ENCODE results near the gene ORC5.

DNA sequence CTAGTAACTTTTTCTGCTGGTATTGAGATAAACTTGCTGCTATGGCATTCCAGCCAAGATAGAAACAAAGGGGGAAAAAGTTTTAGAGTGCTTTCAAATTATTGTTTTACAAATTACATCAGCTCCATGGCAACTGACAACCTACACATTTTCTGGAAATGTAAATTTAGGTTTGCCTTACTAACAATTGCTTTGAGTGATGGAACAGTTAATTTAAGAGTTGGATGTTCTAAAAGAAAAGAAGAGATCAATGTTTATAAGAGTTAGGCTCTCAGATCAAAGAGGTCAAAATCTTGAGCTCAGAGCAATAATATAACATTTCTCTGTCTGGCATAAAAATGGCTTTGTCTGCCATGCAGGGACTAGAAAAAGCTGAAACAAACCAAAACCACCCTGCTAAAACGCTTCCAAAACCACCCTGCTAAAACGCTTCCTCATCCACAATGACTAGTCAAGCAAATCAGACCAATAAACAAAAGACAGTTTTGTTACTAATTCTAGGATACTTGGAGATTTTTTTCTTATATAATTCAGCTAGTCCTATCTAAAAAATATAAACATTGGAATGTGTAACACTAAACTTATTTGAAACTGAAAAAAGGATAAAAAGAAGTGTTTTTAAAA, 32.3 kb downstream of the ORC5 start:
- TF ChIP-seq POLR2A (IDR thresholded peaks at IDR 0.05) (no peak), EP300 (IDR thresholded peaks at IDR 0.05) (no peak)
- TF ChIP-seq, protein P1, sequence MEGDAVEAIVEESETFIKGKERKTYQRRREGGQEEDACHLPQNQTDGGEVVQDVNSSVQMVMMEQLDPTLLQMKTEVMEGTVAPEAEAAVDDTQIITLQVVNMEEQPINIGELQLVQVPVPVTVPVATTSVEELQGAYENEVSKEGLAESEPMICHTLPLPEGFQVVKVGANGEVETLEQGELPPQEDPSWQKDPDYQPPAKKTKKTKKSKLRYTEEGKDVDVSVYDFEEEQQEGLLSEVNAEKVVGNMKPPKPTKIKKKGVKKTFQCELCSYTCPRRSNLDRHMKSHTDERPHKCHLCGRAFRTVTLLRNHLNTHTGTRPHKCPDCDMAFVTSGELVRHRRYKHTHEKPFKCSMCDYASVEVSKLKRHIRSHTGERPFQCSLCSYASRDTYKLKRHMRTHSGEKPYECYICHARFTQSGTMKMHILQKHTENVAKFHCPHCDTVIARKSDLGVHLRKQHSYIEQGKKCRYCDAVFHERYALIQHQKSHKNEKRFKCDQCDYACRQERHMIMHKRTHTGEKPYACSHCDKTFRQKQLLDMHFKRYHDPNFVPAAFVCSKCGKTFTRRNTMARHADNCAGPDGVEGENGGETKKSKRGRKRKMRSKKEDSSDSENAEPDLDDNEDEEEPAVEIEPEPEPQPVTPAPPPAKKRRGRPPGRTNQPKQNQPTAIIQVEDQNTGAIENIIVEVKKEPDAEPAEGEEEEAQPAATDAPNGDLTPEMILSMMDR (IDR thresholded peaks at IDR 0.05), result no peak
